HepG2 (cell line): ENCODE results near the gene GGA2. TPM values are rescaled to one million over a fixed set of nuclear protein-coding genes. Genes with fewer than 3 reads are reported as not detected.

Source experiments
- ARNT ChIP-seq: fragments of 450-650 bp; IDR thresholded peaks from 2 replicates; pipeline ENCODE4 v1.6.1; 2017
- ATF7 ChIP-seq, 2 experiments: fragments of 450-650 bp in 1 of 2; sonication (generic) in 1 of 2; formaldehyde crosslinking in 1 of 2; IDR thresholded peaks; 2 replicates each; pipeline versions ENCODE4 v1.4.0 to v1.6.1; 2016 to 2020; ENCODE audit warnings: antibody characterized with exemption in 1 of 2, mild to moderate bottlenecking in 1 of 2, missing genetic modification reagents in 1 of 2
- HDAC1 ChIP-seq: sonication (generic); formaldehyde crosslinking; IDR thresholded peaks from 2 replicates; pipeline ENCODE4 v1.5.1; 2020; ENCODE audit warnings: mild to moderate bottlenecking, missing genetic modification reagents
- MTA1 ChIP-seq: sonication (generic); formaldehyde crosslinking; IDR thresholded peaks from 2 replicates; pipeline ENCODE4 v1.4.0; 2020; ENCODE audit warnings: missing genetic modification reagents, mild to moderate bottlenecking, borderline replicate concordance
- NBN ChIP-seq: fragments of 450-650 bp; conservative IDR thresholded peaks from 2 replicates; pipeline ENCODE4 v1.6.1; 2017
- SNAI1 ChIP-seq: sonication (generic); formaldehyde crosslinking; IDR thresholded peaks from 2 replicates; pipeline ENCODE4 v1.5.0; 2020; ENCODE audit warnings: mild to moderate bottlenecking, missing genetic modification reagents, borderline replicate concordance
- TOE1 ChIP-seq: sonication (generic); formaldehyde crosslinking; IDR thresholded peaks from 2 replicates; pipeline ENCODE4 v1.4.0; 2020; ENCODE audit warnings: mild to moderate bottlenecking, missing genetic modification reagents
- TRIM22 ChIP-seq: fragments of 450-650 bp; IDR thresholded peaks from 2 replicates; pipeline ENCODE4 v1.6.1; 2017
- XRCC5 ChIP-seq: fragments of 200-400 bp; formaldehyde crosslinking; optimal IDR thresholded peaks from 2 replicates; pipeline ENCODE3; 2017; ENCODE audit warnings: mild to moderate bottlenecking, low read length
- ZHX1 ChIP-seq: sonication (generic); formaldehyde crosslinking; IDR thresholded peaks from 2 replicates; pipeline ENCODE4 v1.8.1; 2022; ENCODE audit warnings: low read depth, mild to moderate bottlenecking, missing genetic modification reagents
- ZNF503 ChIP-seq: sonication (generic); formaldehyde crosslinking; IDR thresholded peaks from 2 replicates; pipeline ENCODE4 v1.4.0; 2020; ENCODE audit warnings: missing genetic modification reagents
- ZNF782 ChIP-seq: sonication (generic); formaldehyde crosslinking; IDR thresholded peaks from 2 replicates; pipeline ENCODE4 v1.4.0; 2020; ENCODE audit warnings: missing genetic modification reagents, mild to moderate bottlenecking, borderline replicate concordance
- ZNF784 ChIP-seq: sonication (generic); formaldehyde crosslinking; IDR thresholded peaks from 2 replicates; pipeline ENCODE4 v1.5.1; 2020; ENCODE audit warnings: missing genetic modification reagents, mild to moderate bottlenecking, borderline replicate concordance
- ZNF792 ChIP-seq: IDR thresholded peaks from 2 replicates; pipeline ENCODE4 v1.6.1; 2016
- polyA plus RNA-seq, 8 experiments: library from polyadenylated mRNA; depleted of rRNA in 3 of 8; stranded (reverse) in 7 of 8; unstranded in 1 of 8; fragments of >200 nt; fragmentation: Illumina TruSeq in 4 of 8; extraction: Trizol in 4 of 8; gene quantifications; 2 replicates each; pipeline versions ENCODE4 v1.2.1 to v1.2.3, GENCODE V29; 2011 to 2016; ENCODE audit warnings: low read depth in 4 of 8, missing spikeins in 1 of 8, mixed read lengths in 1 of 8; ENCODE audit not compliant: insufficient read depth in 1 of 8
- total RNA-seq, 5 experiments: library from RNA; depleted of rRNA; stranded (reverse); fragments of >200 nt; fragmentation: Illumina TruSeq; extraction: Trizol; gene quantifications; 2 replicates each; pipeline ENCODE4 v1.2.3, GENCODE V29; 2016; ENCODE audit warnings: low read depth in 1 of 5
- TF ChIP-seq, protein P1 (sequence below): sonication (generic); formaldehyde crosslinking; IDR thresholded peaks from 2 replicates; pipeline ENCODE4 v1.5.1; 2020; ENCODE audit warnings: mild to moderate bottlenecking, missing genetic modification reagents, borderline replicate concordance
- TF ChIP-seq, protein P2 (sequence below): sonication (generic); formaldehyde crosslinking; IDR thresholded peaks from 2 replicates; pipeline ENCODE4 v1.4.0; 2020; ENCODE audit warnings: mild to moderate bottlenecking, missing genetic modification reagents

The GGA2 gene
- total and polyA plus RNA-seq, 2 of the 13 experiments (the other 11 are each of a cell fraction or from before 2014, with no cell fraction given): 51.5 to 69.8 TPM

- TF ChIP-seq ZHX1 (peak; percentile 92), ATF7 (IDR thresholded peaks at IDR 0.05) (peak; percentile 73), ATF7 (CRISPR knock-in tag; IDR thresholded peaks at IDR 0.05) (peak; percentile 86; the same call in 1 of the 2 replicates), SNAI1 (CRISPR knock-in tag) (no peak), ZNF503 (CRISPR knock-in tag) (peak; percentile 92; the same call in 1 of the 2 replicates), XRCC5 (peak; percentile 52), ZNF784 (CRISPR knock-in tag) (0 out of 2 replicates have a peak, but pooled peaks have one; percentile 18), TRIM22 (no peak), ZNF792 (CRISPR knock-in tag) (peak; percentile 97), TOE1 (CRISPR knock-in tag) (peak; percentile 55; the same call in 1 of the 2 replicates), MTA1 (CRISPR knock-in tag) (peak; percentile 55; the same call in 1 of the 2 replicates), ARNT (no peak), ZNF782 (CRISPR knock-in tag) (no peak; the same call in 1 of the 2 replicates), NBN (no peak), HDAC1 (peak; percentile 99)
- TF ChIP-seq, protein P1, sequence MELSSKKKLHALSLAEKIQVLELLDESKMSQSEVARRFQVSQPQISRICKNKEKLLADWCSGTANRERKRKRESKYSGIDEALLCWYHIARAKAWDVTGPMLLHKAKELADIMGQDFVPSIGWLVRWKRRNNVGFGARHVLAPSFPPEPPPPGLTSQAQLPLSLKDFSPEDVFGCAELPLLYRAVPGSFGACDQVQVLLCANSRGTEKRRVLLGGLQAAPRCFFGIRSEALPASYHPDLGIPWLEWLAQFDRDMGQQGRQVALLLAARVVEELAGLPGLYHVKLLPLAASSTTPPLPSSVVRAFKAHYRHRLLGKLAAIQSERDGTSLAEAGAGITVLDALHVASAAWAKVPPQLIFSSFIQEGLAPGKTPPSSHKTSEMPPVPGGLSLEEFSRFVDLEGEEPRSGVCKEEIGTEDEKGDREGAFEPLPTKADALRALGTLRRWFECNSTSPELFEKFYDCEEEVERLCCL (CRISPR knock-in tag): no peak
- TF ChIP-seq, protein P2, sequence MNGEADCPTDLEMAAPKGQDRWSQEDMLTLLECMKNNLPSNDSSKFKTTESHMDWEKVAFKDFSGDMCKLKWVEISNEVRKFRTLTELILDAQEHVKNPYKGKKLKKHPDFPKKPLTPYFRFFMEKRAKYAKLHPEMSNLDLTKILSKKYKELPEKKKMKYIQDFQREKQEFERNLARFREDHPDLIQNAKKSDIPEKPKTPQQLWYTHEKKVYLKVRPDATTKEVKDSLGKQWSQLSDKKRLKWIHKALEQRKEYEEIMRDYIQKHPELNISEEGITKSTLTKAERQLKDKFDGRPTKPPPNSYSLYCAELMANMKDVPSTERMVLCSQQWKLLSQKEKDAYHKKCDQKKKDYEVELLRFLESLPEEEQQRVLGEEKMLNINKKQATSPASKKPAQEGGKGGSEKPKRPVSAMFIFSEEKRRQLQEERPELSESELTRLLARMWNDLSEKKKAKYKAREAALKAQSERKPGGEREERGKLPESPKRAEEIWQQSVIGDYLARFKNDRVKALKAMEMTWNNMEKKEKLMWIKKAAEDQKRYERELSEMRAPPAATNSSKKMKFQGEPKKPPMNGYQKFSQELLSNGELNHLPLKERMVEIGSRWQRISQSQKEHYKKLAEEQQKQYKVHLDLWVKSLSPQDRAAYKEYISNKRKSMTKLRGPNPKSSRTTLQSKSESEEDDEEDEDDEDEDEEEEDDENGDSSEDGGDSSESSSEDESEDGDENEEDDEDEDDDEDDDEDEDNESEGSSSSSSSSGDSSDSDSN (CRISPR knock-in tag): peak; percentile 67
Observed at GRCh38 chr16:23539984-23540816, 29.9 kb upstream of the GGA2 start (continued).
